GM19193 (cell line): ENCODE data around the gene METTL15.

Source experiments
- POLR2A ChIP-seq: IDR thresholded peaks from 4 replicates; pipeline ENCODE4 v1.6.1; 2011; ENCODE audit not compliant: insufficient read depth, insufficient read length; ENCODE audit errors: extremely low read depth

Gene METTL15

GRCh38 chr11:28342716-28343115 lies 234.5 kb downstream of the METTL15 start:
- no peak for TF ChIP-seq POLR2A

GRCh38 chr11:28343304-28344233 lies 235.4 kb downstream of the METTL15 start:
- no peak for TF ChIP-seq POLR2A

GRCh38 chr11:28346209-28346608 lies 238.0 kb downstream of the METTL15 start:
- no peak for TF ChIP-seq POLR2A

DNA sequence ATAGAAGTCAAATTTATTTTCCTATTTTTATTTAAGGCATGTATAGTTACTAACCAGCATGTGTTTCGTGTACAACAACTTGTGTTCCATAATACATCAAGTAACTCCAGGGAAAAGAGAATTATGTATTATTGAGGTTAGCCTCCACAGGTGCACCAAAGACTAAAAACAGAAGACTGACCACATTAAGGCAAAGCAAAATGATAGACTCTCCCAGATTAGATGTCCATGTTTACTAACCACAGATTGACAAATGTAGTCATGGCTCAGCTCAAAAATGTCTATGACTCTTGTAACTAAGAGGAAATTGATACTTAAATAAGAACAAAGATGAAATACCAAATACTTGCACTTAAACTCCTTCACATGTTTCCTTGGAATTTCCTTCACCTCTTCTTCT lies 238.5 kb downstream of the METTL15 start:
- TF ChIP-seq POLR2A, result no peak

- no peak for TF ChIP-seq POLR2A
Measured at GRCh38 chr11:28347371-28347770, 239.2 kb downstream of the METTL15 start.

DNA sequence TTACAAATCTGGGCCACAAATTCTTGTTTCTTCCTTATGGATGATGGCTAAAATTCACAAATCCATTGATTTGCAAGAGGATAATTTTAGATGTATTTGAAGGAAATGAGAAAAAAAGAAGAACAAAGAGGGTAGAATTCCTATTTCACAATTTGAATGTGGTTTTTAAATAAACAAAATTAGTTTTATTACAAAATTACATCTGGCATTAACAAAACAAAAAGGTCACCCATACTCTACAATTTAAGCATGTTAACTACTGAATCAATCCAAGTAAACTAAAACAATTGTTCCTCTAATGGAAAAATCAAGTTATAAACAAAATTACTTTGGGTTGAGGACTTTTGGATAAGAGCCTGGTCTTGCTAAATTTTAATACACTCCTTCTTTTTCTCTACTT lies 242.0 kb downstream of the METTL15 start:
- no peak for TF ChIP-seq POLR2A

- no peak for TF ChIP-seq POLR2A
Measured at GRCh38 chr11:28353991-28354390, 245.8 kb downstream of the METTL15 start.

DNA sequence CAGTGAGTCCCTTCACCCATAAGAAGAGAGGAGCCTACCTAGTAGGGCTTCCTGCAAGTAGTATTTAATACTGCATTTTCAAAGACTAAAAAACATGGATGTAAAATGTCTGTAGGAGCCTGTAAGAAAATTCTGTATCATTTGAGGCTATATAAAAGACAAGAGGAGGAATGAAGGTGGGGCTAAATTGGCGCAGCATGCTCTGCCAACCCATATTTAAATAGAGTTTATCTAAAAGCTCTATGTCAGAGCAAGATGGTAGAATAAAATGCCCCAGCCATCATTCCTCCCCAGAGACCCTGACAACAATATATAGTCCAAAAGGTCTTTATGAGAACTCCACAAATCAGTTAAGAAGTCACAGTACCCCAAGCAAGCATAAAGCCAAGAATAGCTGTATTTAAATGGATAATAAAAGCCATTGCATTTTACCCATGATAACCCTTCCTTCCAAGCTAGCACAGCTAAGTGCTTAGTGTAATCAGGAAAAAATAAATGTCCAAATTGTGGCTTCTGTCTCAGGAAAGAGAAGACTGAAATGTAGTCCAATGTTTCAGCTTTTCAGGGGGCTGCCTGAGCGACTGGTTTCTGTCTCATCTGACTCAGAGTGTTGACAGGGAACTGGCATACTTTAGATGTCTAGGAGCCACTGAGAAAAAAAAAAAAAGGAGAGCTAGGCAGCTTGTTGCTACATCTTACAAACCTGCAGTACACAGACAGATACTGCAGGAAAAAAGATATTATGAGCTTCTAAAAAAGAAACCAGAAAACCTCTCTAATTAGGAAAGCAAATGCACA lies 258.6 kb downstream of the METTL15 start:
- no peak for TF ChIP-seq POLR2A
